HG03571 (cell line): ENCODE results near the gene OCA2.
"Not testable (repeated sequence)": the region's sequence is repeated elsewhere in the genome, so short reads cannot be mapped to it uniquely, and the experiment has no call there.

Experiments used
- ATAC-seq: cut with Tn5 transposase; IDR thresholded peaks from one replicate; pipeline ENCODE4 v1.9.1; 2021; ENCODE audit not compliant: unreplicated experiment

Gene OCA2

GRCh38 chr15:27787931-27788330, 311.2 kb downstream of the OCA2 start:
- no peak for ATAC-seq

GRCh38 chr15:27784107-27784506, 315.0 kb downstream of the OCA2 start:
- no peak for ATAC-seq

GRCh38 chr15:27783678-27784077, 315.4 kb downstream of the OCA2 start:
- ATAC-seq = no peak

GRCh38 chr15:27782125-27782524, 317.0 kb downstream of the OCA2 start:
- ATAC-seq = no peak

GRCh38 chr15:27776501-27776900, 322.6 kb downstream of the OCA2 start:
- ATAC-seq = no peak

GRCh38 chr15:27774638-27775037, 324.5 kb downstream of the OCA2 start:
- ATAC-seq = no peak

GRCh38 chr15:27774191-27774590, 324.9 kb downstream of the OCA2 start:
- ATAC-seq = no peak

- no peak for ATAC-seq
Observed at GRCh38 chr15:27771892-27772291, 327.2 kb downstream of the OCA2 start.

GRCh38 chr15:27770769-27771554, 328.2 kb downstream of the OCA2 start:
- ATAC-seq = no peak

- ATAC-seq = no peak
Observed at GRCh38 chr15:27770086-27770607, 329.0 kb downstream of the OCA2 start.

- no peak for ATAC-seq
Observed at GRCh38 chr15:27769652-27770051, 329.5 kb downstream of the OCA2 start.

GRCh38 chr15:27768732-27769475, 330.2 kb downstream of the OCA2 start:
- no peak for ATAC-seq

- ATAC-seq = no peak
Observed at GRCh38 chr15:27767918-27768640, 331.0 kb downstream of the OCA2 start.

GRCh38 chr15:27767430-27767829, 331.7 kb downstream of the OCA2 start:
- not testable (repeated sequence) for ATAC-seq

GRCh38 chr15:27764339-27764738, 334.8 kb downstream of the OCA2 start:
- no peak for ATAC-seq

GRCh38 chr15:27763514-27763913, 335.6 kb downstream of the OCA2 start:
- no peak for ATAC-seq

- ATAC-seq = no peak
Observed at GRCh38 chr15:27762471-27762870, 336.6 kb downstream of the OCA2 start.

GRCh38 chr15:27757052-27757451, 342.1 kb downstream of the OCA2 start:
- ATAC-seq = no peak

- no peak for ATAC-seq
Observed at GRCh38 chr15:27752691-27753090, 346.4 kb downstream of the OCA2 start.

GRCh38 chr15:27747997-27748396, 351.1 kb downstream of the OCA2 start:
- ATAC-seq = no peak

GRCh38 chr15:27746401-27746955, 352.6 kb downstream of the OCA2 start:
- no peak for ATAC-seq
